GM18861 (cell line): ENCODE results near the gene SLIT2.

Experiments
- ATAC-seq: cut with Tn5 transposase; IDR thresholded peaks from one replicate; pipeline ENCODE4 v1.9.1; 2021; ENCODE audit not compliant: unreplicated experiment

SLIT2 gene

GRCh38 chr4:20299515-20299914 is 47.8 kb downstream of the SLIT2 start:
- ATAC-seq: no peak

- ATAC-seq: no peak
Measured at GRCh38 chr4:20301161-20301560, 49.5 kb downstream of the SLIT2 start.
